GM19467 (cell line): ENCODE results near the gene HDAC4.

Experiments used
- ATAC-seq: cut with Tn5 transposase; IDR thresholded peaks from one replicate; pipeline ENCODE4 v1.9.1; 2021; ENCODE audit warnings: mild to moderate bottlenecking, moderate library complexity; ENCODE audit not compliant: unreplicated experiment

The HDAC4 gene

GRCh38 chr2:239028253-239028619, 372.6 kb downstream of the HDAC4 start:
- ATAC-seq, result no peak

GRCh38 chr2:239027391-239028252, 373.2 kb downstream of the HDAC4 start:
- ATAC-seq, result no peak

- no peak for ATAC-seq
Observed at GRCh38 chr2:239026711-239027361, 374.0 kb downstream of the HDAC4 start.

- ATAC-seq, result no peak
Observed at GRCh38 chr2:239025951-239026461, 374.8 kb downstream of the HDAC4 start.

GRCh38 chr2:239025096-239025801, 375.6 kb downstream of the HDAC4 start:
- ATAC-seq, result no peak

DNA sequence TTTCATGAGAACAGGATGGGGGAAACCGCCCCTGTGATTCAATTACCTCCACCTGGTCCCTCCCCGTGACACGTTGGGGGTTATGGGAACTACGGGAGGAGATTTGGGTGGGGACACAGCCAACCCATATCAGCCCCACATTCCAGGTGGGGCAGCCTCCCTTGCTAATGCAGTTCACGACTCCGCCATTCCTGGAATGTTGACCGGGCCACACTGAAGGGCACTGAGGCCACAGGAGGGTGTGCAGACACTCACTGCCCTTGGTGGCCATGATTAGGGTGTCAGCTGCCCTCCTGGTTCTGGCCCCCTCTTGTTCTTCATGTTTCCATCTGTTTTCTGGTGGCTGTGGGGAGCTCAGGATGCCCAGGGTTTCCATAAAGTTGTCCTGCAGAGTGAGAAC, 376.6 kb downstream of the HDAC4 start:
- no peak for ATAC-seq

- ATAC-seq, result no peak
Observed at GRCh38 chr2:239022437-239023260, 378.2 kb downstream of the HDAC4 start.

DNA sequence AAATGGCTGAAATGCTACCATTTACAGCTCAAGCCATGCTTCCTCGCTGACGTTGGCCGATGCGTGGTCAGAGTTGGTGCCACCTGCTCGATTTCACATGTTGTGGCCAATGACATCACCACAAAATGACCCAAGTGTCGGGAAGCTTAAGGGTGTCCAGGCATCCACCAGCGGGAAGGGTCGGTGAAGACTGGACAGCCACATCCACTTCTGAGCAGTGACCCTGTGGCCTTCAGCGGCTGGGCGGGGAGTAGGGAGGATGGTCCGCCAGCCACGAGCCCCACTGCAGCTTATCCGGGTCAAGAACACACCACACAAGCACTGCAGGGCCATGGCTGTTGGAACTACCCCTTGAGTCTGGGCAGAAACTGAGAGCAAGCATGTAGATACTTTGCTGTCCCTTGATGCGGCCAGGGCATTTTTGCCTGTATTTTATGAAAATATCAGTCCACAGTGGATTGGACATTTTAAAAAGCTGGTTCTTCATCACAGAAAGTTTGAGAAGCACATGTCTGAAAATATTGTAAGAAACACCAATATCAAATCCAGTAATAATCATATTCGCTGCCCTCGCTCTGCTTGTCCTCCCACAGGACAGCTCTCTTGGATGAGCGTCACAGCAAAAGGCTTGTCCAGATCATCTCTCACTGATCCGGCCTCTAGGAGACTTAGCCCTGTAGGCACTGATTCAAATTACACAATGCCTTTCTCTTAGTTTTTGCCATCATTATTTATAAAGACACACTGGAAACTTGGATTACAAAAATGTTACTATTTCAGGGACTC, 379.0 kb downstream of the HDAC4 start:
- no peak for ATAC-seq

- no peak for ATAC-seq
Observed at GRCh38 chr2:239021224-239021623, 379.6 kb downstream of the HDAC4 start.

- no peak for ATAC-seq
Observed at GRCh38 chr2:239020541-239021041, 380.2 kb downstream of the HDAC4 start.

DNA sequence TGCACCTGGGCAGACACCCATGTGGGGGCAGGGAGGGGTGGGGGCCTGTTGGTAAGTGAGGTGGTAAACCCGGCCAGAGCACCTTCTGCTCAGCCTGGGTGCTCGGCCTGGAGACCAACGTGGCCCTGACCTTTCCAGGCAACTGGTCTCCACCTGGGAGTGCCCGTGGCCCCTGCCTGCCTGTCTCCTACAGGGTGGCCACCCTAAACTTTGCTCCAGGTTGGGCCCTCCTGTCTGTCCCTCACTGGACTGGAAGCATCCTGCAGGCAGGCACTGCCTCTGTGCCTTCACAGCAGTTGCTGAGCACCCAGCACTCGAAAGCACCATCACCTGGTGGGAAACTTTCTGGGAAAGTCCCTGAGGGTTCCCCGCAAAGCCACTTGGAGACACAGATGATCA, 381.6 kb downstream of the HDAC4 start:
- no peak for ATAC-seq

DNA sequence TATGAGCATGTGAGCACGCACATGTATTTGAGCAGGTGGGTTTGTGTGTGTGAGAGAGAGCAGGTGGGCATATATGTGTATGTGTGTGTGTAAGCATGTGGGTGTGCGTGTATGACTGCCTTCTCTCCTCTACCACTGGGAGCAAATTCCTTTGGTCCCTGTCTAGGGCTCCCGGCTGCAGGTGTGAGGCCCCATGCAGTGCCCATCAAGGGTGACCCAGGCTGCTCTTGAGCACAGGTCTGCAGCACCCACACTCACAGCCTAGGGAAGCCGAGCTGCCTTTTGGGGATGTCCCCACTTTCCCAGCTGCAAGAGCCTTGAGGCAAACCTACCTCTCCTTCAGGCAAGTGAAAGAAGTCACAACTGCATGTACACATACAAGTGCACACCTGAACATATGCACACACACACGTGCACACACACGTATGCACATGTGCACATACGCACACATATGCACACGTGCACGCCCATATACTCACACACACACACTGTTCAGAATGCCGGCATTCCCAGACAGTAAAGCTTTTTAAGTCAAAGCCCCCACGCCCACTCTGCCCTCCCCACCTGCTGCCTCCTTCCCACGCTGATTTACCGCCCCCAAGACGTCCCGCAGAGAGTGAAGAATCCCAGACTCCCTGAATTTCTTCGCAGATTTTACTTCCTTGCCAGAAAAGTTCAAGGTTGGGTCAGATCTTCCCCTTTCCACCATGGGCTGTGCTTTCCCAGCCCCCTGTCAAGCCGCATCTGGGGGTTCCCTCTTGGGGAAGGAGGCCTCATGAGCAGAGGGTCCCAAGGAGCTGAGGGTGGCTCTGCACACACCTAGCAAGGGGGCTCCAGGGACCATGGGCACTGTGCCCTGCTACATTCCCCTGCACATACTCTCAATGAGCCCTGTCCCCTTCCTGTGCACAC, 382.3 kb downstream of the HDAC4 start:
- ATAC-seq, result no peak

DNA sequence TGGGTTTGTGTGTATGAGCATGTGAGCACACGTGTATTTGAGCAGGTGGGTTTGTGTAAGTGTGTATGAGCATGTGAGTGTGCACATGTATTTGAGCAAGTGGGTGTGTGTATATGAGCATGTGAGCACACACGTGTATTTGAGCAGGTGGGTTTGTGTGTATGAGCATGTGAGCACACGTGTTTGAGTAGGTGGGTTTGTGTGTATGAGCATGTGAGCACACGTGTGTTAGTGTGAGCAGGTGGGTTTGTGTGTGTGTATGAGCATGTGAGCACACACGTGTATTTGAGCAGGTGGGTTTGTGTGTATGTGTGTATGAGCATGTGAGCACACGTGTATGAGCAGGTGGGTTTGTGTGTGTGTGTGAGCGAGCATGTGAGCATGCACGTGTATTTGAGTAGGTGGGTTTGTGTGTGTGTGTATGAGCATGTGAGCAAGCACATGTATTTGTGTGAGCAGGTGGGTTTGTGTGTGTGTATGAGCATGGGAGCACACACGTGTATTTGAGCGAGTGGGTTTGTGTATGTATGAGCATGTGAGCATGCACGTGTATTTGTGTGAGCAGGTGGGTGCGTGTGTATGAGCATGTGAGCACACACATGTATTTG, 383.2 kb downstream of the HDAC4 start:
- no peak for ATAC-seq

- no peak for ATAC-seq
Observed at GRCh38 chr2:239015901-239016675, 384.7 kb downstream of the HDAC4 start.

GRCh38 chr2:239015218-239015900, 385.5 kb downstream of the HDAC4 start:
- no peak for ATAC-seq

- no peak for ATAC-seq
Observed at GRCh38 chr2:239014458-239015217, 386.2 kb downstream of the HDAC4 start.
